ENCODE results near the gene DLGAP1. TPM values are rescaled to one million over a fixed set of nuclear protein-coding genes. Genes with fewer than 3 reads are reported as not detected.

DLGAP1 gene
- total RNA-seq, 1 donor from 2014 or later = 3.7 TPM

DNA sequence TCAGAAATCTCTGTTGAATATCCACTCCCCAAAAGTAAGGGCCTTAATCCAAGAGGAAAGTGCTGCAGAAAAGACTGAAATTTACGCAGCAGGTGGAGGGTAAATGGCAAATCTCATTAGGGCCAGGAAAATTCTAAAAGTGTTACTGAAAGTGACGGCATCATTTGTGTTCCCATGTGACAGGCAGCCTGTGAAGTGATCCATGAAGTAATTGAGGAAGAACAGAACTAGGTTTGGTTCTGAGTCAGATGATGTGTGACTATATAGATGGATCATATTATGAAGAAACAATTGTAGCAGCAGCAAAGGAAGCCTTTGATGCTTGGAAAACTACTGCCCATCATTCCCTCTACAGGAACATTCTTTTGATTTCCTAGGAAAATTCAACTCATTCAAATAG is 603.9 kb downstream of the DLGAP1 start:
- no peaks in the 10 kb centered on the region for H3K4me1 Mint-ChIP-seq (ENCODE audit: unreplicated experiment)
- no peak for DNase-seq (ENCODE audit: extremely low spot score, unreplicated experiment)
- H3K4me3 Mint-ChIP-seq = no peak overlapping the region
- H3K9me3 Mint-ChIP-seq = no peaks in the 10 kb centered on the region
- H3K27me3 Mint-ChIP-seq = no peaks in the 10 kb centered on the region
- TF ChIP-seq, protein P1, sequence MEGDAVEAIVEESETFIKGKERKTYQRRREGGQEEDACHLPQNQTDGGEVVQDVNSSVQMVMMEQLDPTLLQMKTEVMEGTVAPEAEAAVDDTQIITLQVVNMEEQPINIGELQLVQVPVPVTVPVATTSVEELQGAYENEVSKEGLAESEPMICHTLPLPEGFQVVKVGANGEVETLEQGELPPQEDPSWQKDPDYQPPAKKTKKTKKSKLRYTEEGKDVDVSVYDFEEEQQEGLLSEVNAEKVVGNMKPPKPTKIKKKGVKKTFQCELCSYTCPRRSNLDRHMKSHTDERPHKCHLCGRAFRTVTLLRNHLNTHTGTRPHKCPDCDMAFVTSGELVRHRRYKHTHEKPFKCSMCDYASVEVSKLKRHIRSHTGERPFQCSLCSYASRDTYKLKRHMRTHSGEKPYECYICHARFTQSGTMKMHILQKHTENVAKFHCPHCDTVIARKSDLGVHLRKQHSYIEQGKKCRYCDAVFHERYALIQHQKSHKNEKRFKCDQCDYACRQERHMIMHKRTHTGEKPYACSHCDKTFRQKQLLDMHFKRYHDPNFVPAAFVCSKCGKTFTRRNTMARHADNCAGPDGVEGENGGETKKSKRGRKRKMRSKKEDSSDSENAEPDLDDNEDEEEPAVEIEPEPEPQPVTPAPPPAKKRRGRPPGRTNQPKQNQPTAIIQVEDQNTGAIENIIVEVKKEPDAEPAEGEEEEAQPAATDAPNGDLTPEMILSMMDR (conservative IDR thresholded peaks at IDR 0.05) = no peak
- no peaks in the 10 kb centered on the region for H3K36me3 Mint-ChIP-seq
- H3K27ac Mint-ChIP-seq = no peak overlapping the region

DNA sequence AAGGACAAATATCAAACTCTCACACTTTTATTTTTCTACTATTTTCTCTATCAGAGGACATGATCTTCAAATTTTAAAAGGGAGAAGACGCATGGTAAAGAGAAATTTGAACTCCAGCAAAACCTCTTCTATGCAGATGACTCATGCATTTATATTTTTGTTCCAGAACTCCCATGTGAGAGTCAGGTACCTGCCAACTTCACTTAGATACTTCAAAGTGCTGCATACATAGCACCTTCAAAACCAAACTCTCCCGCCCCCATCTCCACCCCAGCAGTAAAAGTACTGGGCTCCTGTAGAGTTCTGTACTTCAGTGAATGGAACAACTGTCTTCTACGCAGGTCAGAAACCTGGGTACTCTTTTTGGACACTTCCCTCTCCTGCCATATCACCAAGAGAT is 606.8 kb downstream of the DLGAP1 start:
- Mint-ChIP-seq H3K27me3 (no peaks in the 10 kb centered on the region), H3K36me3 (no peaks in the 10 kb centered on the region), H3K4me3 (no peak overlapping the region), H3K9me3 (no peaks in the 10 kb centered on the region), H3K27ac (no peak overlapping the region), H3K4me1 (ENCODE audit: unreplicated experiment) (no peaks in the 10 kb centered on the region)
- no peak for DNase-seq (ENCODE audit: extremely low spot score, unreplicated experiment)
- TF ChIP-seq, protein P1 (conservative IDR thresholded peaks at IDR 0.05) = no peak

GRCh38 chr18:3845161-3845560 is 609.9 kb downstream of the DLGAP1 start:
- H3K27ac Mint-ChIP-seq = no peak overlapping the region
- H3K36me3 Mint-ChIP-seq = no peaks in the 10 kb centered on the region

GRCh38 chr18:3842844-3843243 is 612.3 kb downstream of the DLGAP1 start:
- Mint-ChIP-seq H3K4me1 (ENCODE audit: unreplicated experiment) (no peaks in the 10 kb centered on the region), H3K27ac (no peak overlapping the region), H3K4me3 (no peak overlapping the region), H3K9me3 (no peaks in the 10 kb centered on the region), H3K36me3 (no peaks in the 10 kb centered on the region), H3K27me3 (peaks cover 3% of the 10 kb centered on the region)
- TF ChIP-seq, protein P1 (conservative IDR thresholded peaks at IDR 0.05) = no peak
- no peak for DNase-seq (ENCODE audit: extremely low spot score, unreplicated experiment)

More at GRCh38 chr18:3845161-3845560, 609.9 kb downstream of the DLGAP1 start:
- TF ChIP-seq, protein P1 (conservative IDR thresholded peaks at IDR 0.05) = no peak
- H3K9me3 Mint-ChIP-seq = no peaks in the 10 kb centered on the region
- no peak overlapping the region for H3K4me3 Mint-ChIP-seq
- no peak for DNase-seq (ENCODE audit: extremely low spot score, unreplicated experiment)
- peaks cover 3% of the 10 kb centered on the region for H3K27me3 Mint-ChIP-seq
- no peaks in the 10 kb centered on the region for H3K4me1 Mint-ChIP-seq (ENCODE audit: unreplicated experiment)

DNA sequence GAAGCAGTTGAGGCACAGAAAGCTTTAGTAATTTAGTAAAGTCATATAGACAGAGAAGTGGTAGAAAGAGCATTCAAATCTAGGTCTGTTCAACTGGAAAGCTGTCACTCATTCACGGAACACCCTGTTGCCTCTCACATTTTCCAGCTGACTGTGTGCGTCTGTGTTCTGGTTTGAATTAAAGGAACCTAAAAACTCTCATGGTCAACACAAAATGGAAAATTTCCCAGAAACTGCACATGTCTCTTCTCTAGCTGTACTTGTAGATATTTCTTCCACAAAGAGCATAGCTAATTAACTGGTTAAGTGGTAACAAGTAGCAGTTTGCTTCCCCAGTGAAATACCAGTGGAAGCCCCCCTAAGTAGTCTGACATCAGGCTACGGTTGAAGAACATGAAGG is 614.3 kb downstream of the DLGAP1 start:
- TF ChIP-seq, protein P1 (conservative IDR thresholded peaks at IDR 0.05) = no peak
- Mint-ChIP-seq H3K9me3 (no peaks in the 10 kb centered on the region), H3K27ac (no peak overlapping the region), H3K36me3 (no peaks in the 10 kb centered on the region), H3K4me1 (ENCODE audit: unreplicated experiment) (no peaks in the 10 kb centered on the region), H3K4me3 (no peak overlapping the region), H3K27me3 (peaks cover 3% of the 10 kb centered on the region)
- DNase-seq (ENCODE audit: extremely low spot score, unreplicated experiment) = no peak

GRCh38 chr18:3839581-3839981 is 615.5 kb downstream of the DLGAP1 start:
- no peak overlapping the region for H3K27ac Mint-ChIP-seq
- no peak overlapping the region for H3K4me3 Mint-ChIP-seq
- peaks cover 3% of the 10 kb centered on the region for H3K27me3 Mint-ChIP-seq
- H3K9me3 Mint-ChIP-seq = no peaks in the 10 kb centered on the region
- no peaks in the 10 kb centered on the region for H3K4me1 Mint-ChIP-seq (ENCODE audit: unreplicated experiment)
- TF ChIP-seq, protein P1 (conservative IDR thresholded peaks at IDR 0.05) = no peak
- DNase-seq (ENCODE audit: extremely low spot score, unreplicated experiment) = no peak
- no peaks in the 10 kb centered on the region for H3K36me3 Mint-ChIP-seq

Measured in type B pancreatic cell (in vitro differentiated cells).